SU-DHL-6 (cell line): ENCODE measurements around the gene CCDC120.

Experiments used
- H2AFZ ChIP-seq: fragments of 200-600 bp; sonication (generic); 2 replicates; pipeline ENCODE4 v1.6.1; 2014; ENCODE audit warnings: low read depth, mild to moderate bottlenecking, moderate library complexity, mixed read lengths, antibody characterized with exemption, low read length; ENCODE audit not compliant: severe bottlenecking
- H3F3A ChIP-seq: fragments of 200-600 bp; shearing (Covaris generic); 2 replicates; pipeline ENCODE4 v1.6.0; 2016; ENCODE audit warnings: antibody characterized with exemption, mild to moderate bottlenecking; ENCODE audit not compliant: insufficient read depth
- H3K27ac ChIP-seq: fragments of 200-600 bp; sonication (generic); 2 replicates; pipeline ENCODE4 v1.5.1; 2016; ENCODE audit warnings: low read depth, mild to moderate bottlenecking, low read length, moderate library complexity, mixed read lengths
- H3K27me3 ChIP-seq: fragments of 200-600 bp; sonication (generic), shearing (Covaris generic); 2 replicates; pipeline ENCODE4 v1.6.0; 2014; ENCODE audit warnings: mild to moderate bottlenecking, low read length
- H3K36me3 ChIP-seq: fragments of 200-600 bp; sonication (generic); 2 replicates; pipeline ENCODE4 v1.6.1; 2014; ENCODE audit warnings: mild to moderate bottlenecking, low read length, mixed read lengths
- H3K4me2 ChIP-seq: fragments of 300-600, 200-600 bp; shearing (Covaris generic), sonication (generic); 2 replicates; pipeline ENCODE4 v1.6.0; 2014; ENCODE audit warnings: low read length, low read depth, mild to moderate bottlenecking; ENCODE audit not compliant: poor library complexity, severe bottlenecking
- H3K4me3 ChIP-seq: fragments of 200-600 bp; sonication (generic); 2 replicates; pipeline ENCODE4 v1.5.1; 2014; ENCODE audit warnings: antibody characterized with exemption, low read length, mild to moderate bottlenecking, mixed read lengths; ENCODE audit not compliant: insufficient read depth, poor library complexity, severe bottlenecking
- H3K79me2 ChIP-seq: fragments of 200-600 bp; sonication (generic); 2 replicates; pipeline ENCODE4 v1.6.1; 2014; ENCODE audit warnings: mild to moderate bottlenecking, low read length, moderate library complexity; ENCODE audit not compliant: insufficient read depth
- H3K9ac ChIP-seq: fragments of 200-600 bp; sonication (generic); 2 replicates; pipeline ENCODE4 v1.7.0; 2014; ENCODE audit warnings: mild to moderate bottlenecking, low read length
- H3K9me2 ChIP-seq: fragments of 200-600 bp; sonication (generic); replicated peaks from 2 replicates; pipeline ENCODE4 v1.6.1; 2014; ENCODE audit warnings: low read length; ENCODE audit not compliant: insufficient read depth
- H3K9me3 ChIP-seq: fragments of 200-600 bp; sonication (generic); 2 replicates; pipeline ENCODE4 v1.6.1; 2014; ENCODE audit warnings: low read length, mixed read lengths; ENCODE audit not compliant: insufficient read depth
- H4K20me1 ChIP-seq: fragments of 200-600 bp; sonication (generic); 2 replicates; pipeline ENCODE4 v1.6.1; 2014; ENCODE audit warnings: low read depth, mild to moderate bottlenecking, antibody characterized with exemption, low read length, moderate library complexity, mixed read lengths
- EZH2phosphoT487 ChIP-seq: fragments of 200-600 bp; sonication (generic), shearing (Covaris generic); conservative IDR thresholded peaks from 2 replicates; pipeline ENCODE4 v1.6.1; 2018; ENCODE audit warnings: mild to moderate bottlenecking, antibody characterized with exemption, low read length, moderate library complexity, mixed read lengths
- TF ChIP-seq, protein P1 (sequence below): fragments of 200-600 bp; sonication (generic); IDR thresholded peaks from one replicate; pipeline ENCODE4 v1.5.1; 2017; ENCODE audit warnings: antibody characterized with exemption, mild to moderate bottlenecking, low read length, moderate library complexity; ENCODE audit not compliant: insufficient read depth, poor library complexity, severe bottlenecking

CCDC120 gene

DNA sequence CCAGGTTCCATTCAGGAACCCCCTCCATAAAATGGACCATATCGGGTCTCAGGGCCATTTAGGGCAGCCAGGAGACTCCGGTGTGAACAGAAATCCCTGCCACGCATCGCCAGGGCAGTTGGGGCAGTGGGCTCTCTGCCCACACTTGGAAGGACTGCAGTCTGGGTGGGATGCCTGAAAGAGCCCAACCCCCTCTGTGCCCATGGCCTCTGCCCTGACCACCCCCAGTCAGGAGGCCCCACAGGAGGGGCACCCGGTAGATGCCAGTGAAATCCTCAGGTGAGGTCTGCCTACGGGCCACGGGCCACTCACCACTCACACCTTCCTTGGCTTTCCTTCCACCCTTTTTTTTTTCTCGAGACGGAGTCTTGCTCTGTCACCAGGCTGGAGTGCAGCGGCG is 10.2 kb downstream of the CCDC120 start:
- Histone ChIP-seq H3K36me3 (no peaks in the 10 kb centered on the region), H3F3A (no peaks in the 10 kb centered on the region; the same call in 1 of the 2 replicates), H3K27ac (no peak overlapping the region), H3K79me2 (peaks cover 11% of the 10 kb centered on the region; the same call in 1 of the 2 replicates), H3K9me3 (no peaks in the 10 kb centered on the region), H3K4me3 (no peak overlapping the region), H3K4me2 (no peak overlapping the region), H3K27me3 (no peaks in the 10 kb centered on the region), H3K9me2 (no peaks in the 10 kb centered on the region), H3K9ac (no peak overlapping the region), H2AFZ (no peak overlapping the region), H4K20me1 (no peaks in the 10 kb centered on the region)
- TF ChIP-seq, protein P1, sequence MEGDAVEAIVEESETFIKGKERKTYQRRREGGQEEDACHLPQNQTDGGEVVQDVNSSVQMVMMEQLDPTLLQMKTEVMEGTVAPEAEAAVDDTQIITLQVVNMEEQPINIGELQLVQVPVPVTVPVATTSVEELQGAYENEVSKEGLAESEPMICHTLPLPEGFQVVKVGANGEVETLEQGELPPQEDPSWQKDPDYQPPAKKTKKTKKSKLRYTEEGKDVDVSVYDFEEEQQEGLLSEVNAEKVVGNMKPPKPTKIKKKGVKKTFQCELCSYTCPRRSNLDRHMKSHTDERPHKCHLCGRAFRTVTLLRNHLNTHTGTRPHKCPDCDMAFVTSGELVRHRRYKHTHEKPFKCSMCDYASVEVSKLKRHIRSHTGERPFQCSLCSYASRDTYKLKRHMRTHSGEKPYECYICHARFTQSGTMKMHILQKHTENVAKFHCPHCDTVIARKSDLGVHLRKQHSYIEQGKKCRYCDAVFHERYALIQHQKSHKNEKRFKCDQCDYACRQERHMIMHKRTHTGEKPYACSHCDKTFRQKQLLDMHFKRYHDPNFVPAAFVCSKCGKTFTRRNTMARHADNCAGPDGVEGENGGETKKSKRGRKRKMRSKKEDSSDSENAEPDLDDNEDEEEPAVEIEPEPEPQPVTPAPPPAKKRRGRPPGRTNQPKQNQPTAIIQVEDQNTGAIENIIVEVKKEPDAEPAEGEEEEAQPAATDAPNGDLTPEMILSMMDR: no peak
- TF ChIP-seq EZH2phosphoT487: no peak

DNA sequence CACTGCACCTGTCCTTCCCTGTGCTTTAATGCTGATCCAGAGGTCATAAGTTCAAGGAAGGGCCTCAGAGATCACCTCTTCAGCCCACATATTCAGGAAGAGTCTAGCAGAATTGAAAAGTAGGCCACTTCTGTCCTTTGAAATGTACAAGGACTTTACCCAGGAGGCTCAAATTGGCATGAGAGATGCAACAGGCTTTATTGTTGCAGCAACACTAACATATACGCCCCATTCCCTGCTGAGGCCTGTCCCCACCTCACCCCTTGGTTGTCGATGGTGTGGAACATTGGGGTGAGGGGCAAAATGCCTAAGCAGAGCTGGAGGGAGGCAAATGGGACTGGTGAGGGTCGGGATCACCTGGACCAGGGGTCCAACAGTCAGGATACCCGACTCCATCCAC is 12.2 kb downstream of the CCDC120 start:
- Histone ChIP-seq H3K9me2 (no peaks in the 10 kb centered on the region), H2AFZ (no peak overlapping the region), H3K36me3 (no peaks in the 10 kb centered on the region), H3K9me3 (no peaks in the 10 kb centered on the region), H3K27ac (no peak overlapping the region), H3K79me2 (peaks cover 11% of the 10 kb centered on the region; the same call in 1 of the 2 replicates), H3K9ac (no peak overlapping the region), H3K4me2 (no peak overlapping the region), H4K20me1 (no peaks in the 10 kb centered on the region), H3K4me3 (no peak overlapping the region), H3K27me3 (no peaks in the 10 kb centered on the region), H3F3A (no peaks in the 10 kb centered on the region; the same call in 1 of the 2 replicates)
- TF ChIP-seq, protein P1: no peak
- no peak for TF ChIP-seq EZH2phosphoT487

DNA sequence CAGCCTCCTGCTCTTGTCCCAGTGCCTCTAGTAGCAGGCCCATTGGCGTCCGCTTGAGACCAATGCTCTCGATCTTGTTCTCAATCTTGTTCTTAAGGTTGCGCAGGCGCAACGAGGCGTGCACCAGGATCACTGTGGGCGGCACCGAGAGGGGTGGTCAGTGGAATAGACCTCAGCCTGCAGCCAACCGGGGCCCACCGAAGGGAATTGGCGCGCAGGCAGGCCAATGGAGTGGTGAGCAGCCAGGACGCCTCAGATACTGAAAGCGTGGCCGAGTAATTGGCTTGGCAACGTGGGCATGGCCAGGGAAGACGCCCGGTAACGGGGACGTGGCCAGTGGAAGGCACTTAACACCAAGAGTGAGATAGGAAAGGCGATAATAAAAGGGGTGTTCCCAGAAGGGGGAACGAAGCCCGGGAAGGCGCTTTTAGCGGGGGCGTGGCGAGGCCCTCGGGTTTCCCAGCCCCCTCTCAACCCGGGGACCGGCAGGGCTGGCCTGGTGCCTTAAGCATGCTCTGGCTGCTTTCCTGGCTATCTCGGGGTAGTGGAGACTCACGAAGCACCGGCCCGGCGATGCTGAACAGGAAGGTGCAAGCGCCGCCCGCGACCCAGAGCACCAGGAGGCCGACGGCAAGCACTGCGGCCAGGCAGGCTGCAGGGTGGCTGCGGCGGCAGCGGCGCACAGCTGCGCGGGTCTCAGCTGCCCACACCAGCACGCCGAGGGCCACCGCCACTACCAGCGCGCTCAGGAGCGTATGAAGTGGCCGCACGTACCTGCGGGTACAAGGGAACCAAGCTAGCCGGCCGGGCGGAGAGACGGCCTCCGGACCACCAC is 13.3 kb downstream of the CCDC120 start:
- no peak overlapping the region for H3K9ac ChIP-seq
- H3K4me2 ChIP-seq: no peak overlapping the region
- no peaks in the 10 kb centered on the region for H3K36me3 ChIP-seq
- no peak overlapping the region for H3K4me3 ChIP-seq
- no peak for TF ChIP-seq EZH2phosphoT487
- TF ChIP-seq, protein P1: no peak
- H3K9me3 ChIP-seq: no peaks in the 10 kb centered on the region
- no peaks in the 10 kb centered on the region for H3K27me3 ChIP-seq
- H3F3A ChIP-seq: no peaks in the 10 kb centered on the region
- H3K9me2 ChIP-seq: no peaks in the 10 kb centered on the region
- H3K79me2 ChIP-seq: peaks cover 11% of the 10 kb centered on the region; the same call in 1 of the 2 replicates
- no peaks in the 10 kb centered on the region for H4K20me1 ChIP-seq
- H2AFZ ChIP-seq: no peak overlapping the region
- H3K27ac ChIP-seq: no peak overlapping the region
